ENCODE data around the gene AP1AR.
"Not testable (repeated sequence)": the region's sequence is repeated elsewhere in the genome, so short reads cannot be mapped to it uniquely, and the experiment has no call there.

- TF ChIP-seq POLR2A (IDR thresholded peaks at IDR 0.05; ENCODE audit: low read length); GATA1 (IDR thresholded peaks at IDR 0.05; ENCODE audit: low read depth, low read length): not testable (repeated sequence)
Measured at GRCh38 chr4:112281895-112282398, 50.4 kb downstream of the AP1AR start.

All from erythroblast (primary cell).